Stimulated activated CD8-positive, alpha-beta memory T cell treated with anti-CD3 and anti-CD28 coated beads, Interleukin-2, amount 100 ng/mL, for 1 hour (primary cell): ENCODE results near the gene ARID1A.

ENCODE experiments used
- DNase-seq, 2 donors: peaks; one replicate each; pipeline ENCODE4 v3.0.0-alpha.2; 2020; ENCODE audit warnings: low read depth in 2 of 2

Gene ARID1A

DNA sequence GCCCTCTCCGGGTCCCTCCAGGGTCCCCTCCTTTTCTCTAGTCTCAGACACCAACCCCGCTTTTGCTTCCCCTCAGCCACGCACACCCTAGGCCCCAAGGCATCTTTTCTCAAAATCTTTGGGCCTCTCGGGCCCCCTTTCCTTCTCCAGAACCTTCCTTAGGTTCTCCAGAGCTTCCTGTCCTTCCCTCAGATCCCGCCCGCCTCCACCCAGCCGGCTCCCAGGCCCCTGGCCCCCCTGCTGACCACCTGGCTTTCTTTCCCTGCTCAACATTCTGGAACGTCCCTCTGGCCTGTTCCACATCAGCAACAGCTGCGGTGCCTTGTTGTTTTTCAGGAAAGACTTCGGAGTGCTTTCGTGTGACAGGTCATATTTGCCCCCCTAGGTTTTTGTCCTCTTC is 131.8 kb downstream of the ARID1A start:
- DNase-seq: no peak

- no peak for DNase-seq
These were observed 132.7 kb downstream of the ARID1A start for GRCh38 chr1:26828411-26828991.

GRCh38 chr1:26829184-26829911 is 133.5 kb downstream of the ARID1A start:
- no peak for DNase-seq

- DNase-seq: no peak
These were observed 135.2 kb downstream of the ARID1A start for GRCh38 chr1:26831059-26831458.
